Measurements from ENCODE around the gene DDIT3.

- TF ChIP-seq HDAC2 (IDR thresholded peaks at IDR 0.05; ENCODE audit: borderline replicate concordance in 1 of 2, low read depth in 2 of 2, low read length in 2 of 2): no peak
- TF ChIP-seq POLR2A (IDR thresholded peaks at IDR 0.05; ENCODE audit: control extremely low read depth in 1 of 2, low read depth in 2 of 2, low read length in 2 of 2): no peak
- no peak for TF ChIP-seq TAF1 (IDR thresholded peaks at IDR 0.05; ENCODE audit: low read depth, low read length)
- TF ChIP-seq SUZ12 (IDR thresholded peaks at IDR 0.05; ENCODE audit: low read length): no peak
- TF ChIP-seq BCL11A (IDR thresholded peaks at IDR 0.05; ENCODE audit: low read depth in 2 of 2, low read length in 2 of 2): no peak
- no peak for TF ChIP-seq POLR2AphosphoS5 (IDR thresholded peaks at IDR 0.05; ENCODE audit: low read depth, low read length)
- TF ChIP-seq JUND (IDR thresholded peaks at IDR 0.05; ENCODE audit: low read length): no peak
- no peak for TF ChIP-seq PHF8 (conservative IDR thresholded peaks at IDR 0.05; ENCODE audit: low read depth, low read length)
- TF ChIP-seq TEAD4 (IDR thresholded peaks at IDR 0.05; ENCODE audit: low read depth, low read length): no peak
- TF ChIP-seq NRF1 (IDR thresholded peaks at IDR 0.05; ENCODE audit: low read depth, low read length): no peak
Observed at GRCh38 chr12:57471661-57472060, 48.7 kb downstream of the DDIT3 start.

Data from H1 (cell line).